GM21576 (cell line): ENCODE data around the gene CST11.
"Not testable (repeated sequence)": the region's sequence is repeated elsewhere in the genome, so short reads cannot be mapped to it uniquely, and the experiment has no call there.

Source experiments
- ATAC-seq: cut with Tn5 transposase; IDR thresholded peaks from one replicate; pipeline ENCODE4 v1.9.1; 2021; ENCODE audit warnings: mild to moderate bottlenecking, moderate library complexity; ENCODE audit not compliant: unreplicated experiment

The CST11 gene, protein sequence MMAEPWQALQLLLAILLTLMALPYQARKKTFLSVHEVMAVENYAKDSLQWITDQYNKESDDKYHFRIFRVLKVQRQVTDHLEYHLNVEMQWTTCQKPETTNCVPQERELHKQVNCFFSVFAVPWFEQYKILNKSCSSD

DNA sequence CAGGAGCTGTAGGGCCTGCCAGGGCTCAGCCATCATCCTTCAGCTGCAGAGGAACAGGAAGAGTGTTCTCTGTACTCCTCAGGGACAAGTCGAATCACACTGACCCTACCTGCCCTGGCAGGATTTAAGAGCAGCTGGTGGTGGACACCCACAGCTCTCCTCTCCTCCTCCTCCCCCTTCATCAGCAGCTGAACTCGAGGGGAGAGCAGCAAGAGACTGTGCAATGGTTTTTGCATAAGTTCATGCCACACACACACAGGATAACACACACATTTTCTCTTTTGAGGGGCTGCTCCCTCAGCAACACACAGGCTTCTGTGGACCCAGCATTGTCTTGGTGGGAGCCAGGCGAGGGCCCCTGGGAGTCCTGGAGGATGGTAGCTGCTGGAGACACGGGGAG is at the start of gene CST11:
Gene CST11 (minus strand): TSS at position 101 of the 400 bp plus-strand sequence. CDS start 65 bp downstream, at position 36.
- ATAC-seq: no peak

DNA sequence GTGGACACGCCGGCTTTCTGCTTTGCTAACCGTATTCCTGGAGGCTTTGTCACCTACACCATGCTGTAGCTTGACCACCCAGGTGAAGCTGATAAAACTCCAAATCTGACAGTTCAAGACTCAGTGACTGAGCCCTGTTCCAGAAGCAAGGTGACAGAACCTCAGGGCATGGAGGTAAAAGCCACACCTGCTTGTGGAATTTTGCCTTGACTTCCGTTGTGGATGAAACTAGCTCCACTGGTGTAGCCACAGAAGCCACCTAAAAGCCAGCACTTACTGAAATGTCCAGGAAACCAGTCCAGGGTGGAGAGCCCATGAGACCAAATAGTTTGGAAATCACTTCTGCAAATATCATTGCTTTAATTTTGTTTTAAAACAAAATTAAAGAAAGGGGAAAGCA is 49.2 kb upstream of the CST11 start:
- ATAC-seq: no peak

DNA sequence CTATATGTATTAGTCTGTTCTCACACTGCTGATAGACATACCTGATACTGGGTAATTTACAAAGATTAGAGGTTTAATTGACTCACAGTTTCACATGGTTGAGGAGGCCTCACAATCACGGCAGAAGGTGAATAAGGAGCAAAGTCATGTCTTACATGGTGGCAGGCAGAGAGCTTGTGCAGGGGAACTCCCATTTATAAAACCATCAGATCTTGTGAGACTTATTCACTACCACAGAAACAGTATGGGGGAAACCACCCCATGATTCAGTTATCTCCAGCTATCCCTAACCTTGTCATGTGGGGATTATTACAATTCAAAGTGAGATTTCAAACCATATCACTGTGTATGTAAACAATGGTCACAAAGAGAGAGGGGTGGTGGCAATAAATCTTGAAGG is 44.9 kb upstream of the CST11 start:
- ATAC-seq: no peak

DNA sequence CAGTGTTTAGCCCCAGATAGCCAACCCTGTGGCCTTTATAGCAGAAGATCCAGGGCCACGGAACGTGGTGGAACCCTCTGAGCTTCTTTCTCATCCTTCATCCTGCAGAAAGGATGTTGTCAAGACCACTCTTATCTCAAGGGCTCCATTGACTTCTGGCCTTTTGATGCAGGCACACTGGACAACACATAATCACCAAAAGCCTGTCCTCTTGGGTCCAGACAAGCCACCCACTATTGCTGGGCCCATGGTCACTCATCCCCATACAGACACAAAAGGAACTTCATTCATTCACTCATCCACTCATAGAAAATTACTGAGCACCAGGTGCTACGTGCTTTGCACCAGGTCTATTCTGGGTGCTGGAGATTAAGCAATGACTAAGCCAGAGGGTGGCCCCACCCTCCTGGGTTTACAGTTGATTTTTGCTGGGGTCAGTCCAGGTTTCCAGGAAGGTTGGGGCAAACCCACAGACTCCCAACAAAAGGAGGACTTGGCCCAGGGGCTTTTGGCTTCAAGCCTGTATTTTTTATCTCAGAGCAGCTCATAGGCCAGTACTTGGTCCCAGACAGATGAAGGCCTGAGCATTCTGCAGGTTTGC is 40.6 kb upstream of the CST11 start:
- ATAC-seq: no peak

DNA sequence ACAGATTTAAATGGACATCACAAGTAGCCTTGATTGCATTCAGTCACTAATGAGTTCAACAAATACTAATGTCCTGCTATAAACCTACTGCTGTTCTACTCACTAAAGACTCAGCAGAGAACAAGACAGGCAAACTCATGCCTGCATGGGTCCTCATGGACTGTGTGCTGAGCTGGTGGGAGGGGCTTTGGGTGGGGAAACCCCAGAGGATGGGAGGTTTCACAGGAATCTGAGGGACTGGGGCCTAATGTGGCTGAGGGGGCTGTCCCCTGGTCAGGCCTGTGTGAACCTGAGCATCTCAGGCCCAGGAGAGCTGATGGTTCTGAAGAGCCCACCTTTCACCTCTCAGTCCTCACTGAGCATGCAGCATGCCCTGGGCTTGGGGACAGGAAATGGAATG is 39.6 kb upstream of the CST11 start:
- no peak for ATAC-seq

DNA sequence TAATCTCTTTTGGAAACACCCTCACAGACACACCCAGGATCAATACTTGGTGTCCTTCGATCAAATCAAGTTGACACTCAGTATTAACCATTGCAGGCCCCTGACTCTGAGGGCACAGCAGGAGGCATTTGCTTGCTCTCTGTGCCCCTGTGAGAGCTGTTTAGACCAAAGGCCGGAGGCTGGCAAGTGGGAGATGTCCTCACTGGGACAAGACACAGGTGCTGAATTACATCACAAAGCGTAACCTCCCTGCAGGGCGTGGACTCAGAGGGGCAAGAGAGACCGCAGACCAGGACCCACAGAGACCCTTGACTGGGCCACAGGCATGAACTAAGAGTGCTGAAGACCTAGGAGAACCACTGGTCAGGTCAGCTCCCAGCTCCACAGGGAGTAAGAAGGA is 38.1 kb upstream of the CST11 start, which contains the start of gene CST8:
Gene CST8 (plus strand): TSS at position 301 of the 400 bp plus-strand sequence. CDS start 551 bp downstream, outside the sequence.
- ATAC-seq: no peak

DNA sequence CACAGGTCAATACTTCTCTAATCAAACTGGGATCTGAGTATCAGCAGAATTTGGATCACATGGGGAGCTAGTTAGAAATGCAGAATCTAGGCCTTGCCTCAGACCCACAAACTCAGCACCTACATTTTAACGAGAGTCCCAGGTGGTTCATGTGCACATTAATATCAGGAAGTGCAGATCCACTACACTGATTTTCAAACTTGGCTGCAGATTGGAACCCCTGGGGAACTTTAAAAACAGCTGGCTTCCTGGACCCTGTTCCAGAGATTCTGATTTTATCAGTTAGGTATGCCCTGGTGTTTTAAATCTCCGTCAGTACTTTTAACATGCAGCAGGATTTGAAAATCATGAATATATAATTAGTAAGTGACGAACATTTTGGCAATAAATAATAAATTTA is 36.3 kb upstream of the CST11 start:
- ATAC-seq: no peak

DNA sequence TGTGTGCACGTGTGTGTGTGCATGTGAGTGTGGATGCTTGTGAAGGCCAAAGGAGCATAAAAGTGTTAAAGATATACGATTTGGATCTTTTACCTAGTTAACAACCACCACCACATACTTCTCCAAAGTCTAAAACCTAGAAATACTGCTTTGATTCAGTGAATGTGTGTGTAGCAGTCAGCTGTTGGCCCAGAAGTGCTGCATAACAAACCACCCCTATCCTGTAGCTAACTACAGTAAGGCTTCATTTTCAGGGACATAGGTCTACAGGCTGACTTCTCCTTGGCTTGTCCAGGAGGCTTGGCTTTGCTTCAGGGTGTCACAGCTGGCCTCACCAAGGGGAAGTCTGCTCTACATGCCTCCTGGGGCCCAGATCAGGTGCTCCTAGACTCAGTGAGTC is 35.8 kb upstream of the CST11 start:
- no peak for ATAC-seq

DNA sequence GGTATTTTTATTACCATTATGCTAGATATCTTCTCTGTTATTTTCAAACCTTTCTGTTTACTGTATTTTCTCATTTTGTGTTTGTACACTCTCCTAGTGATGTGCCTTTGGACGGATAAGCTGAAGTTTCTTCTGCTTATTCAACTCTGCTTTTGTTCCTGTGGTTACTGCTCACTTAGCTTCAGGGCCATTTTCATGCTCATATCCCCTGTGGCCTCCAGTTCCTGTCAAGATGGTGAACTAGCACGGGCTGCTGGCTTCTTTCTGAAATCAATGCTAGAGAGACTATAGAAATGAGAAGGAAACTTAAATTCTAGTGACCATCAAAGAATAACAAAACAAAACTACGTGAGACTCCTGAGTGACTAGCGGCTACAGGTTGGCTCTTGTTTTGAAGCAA is 31.4 kb upstream of the CST11 start:
- ATAC-seq: peak; percentile 44

DNA sequence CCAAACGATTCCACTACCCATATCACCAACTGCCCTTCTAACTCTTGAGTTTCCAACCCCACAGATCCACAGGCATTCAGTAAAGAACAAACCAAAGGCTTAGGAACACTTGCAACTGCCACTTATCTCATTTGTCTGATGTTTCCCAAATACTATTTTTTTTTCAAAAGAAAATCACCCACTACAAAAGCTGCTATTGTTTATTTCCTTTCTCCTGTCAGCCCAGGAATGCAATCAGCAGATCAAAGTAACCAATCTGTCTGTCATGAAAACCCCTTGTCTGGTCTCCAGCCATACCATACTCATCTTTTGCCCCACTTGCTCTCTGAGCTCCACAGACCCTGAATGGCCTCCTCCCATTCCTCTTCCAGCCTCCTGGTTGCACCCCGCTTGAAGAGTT is 29.5 kb upstream of the CST11 start:
- ATAC-seq: no peak

DNA sequence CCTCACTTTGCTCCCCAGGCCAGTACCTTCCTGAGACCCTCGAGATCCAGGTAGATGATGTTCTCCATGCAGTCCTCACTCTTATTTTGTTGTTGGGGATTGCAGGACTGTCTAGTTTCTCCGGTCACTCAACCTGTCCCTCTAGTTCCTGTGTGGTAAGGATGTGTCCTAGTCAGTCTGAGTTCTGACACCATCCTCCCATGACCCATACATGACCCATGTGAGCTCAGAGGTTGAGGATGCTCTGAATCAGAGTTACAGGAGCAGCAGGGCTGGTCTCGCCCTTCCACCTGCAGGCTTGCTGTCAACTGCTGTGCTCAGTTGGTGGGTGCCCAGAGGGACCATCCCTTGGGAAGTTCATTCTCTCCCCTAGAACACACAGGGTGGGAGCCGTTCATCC is 26.4 kb upstream of the CST11 start:
- ATAC-seq: no peak

DNA sequence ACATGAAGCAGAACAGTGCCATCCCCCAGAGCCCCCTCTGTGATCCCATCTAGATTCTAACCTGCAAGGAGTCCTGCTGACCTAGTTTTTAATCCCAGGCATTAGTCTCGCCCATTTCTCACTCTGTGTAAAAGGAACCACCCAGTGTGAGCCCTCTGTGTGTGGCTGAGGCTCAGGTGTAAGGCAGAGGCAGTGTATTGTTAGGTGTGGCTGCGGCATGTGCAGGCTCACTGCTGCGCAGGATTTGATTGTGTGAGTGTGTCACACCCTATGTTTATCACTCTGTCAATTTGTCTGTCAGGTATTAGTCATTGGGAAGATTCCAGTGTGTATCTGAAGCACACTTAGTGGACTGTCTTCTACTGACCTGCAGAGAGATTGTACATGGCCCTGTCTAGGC is 24.5 kb upstream of the CST11 start:
- ATAC-seq: no peak

DNA sequence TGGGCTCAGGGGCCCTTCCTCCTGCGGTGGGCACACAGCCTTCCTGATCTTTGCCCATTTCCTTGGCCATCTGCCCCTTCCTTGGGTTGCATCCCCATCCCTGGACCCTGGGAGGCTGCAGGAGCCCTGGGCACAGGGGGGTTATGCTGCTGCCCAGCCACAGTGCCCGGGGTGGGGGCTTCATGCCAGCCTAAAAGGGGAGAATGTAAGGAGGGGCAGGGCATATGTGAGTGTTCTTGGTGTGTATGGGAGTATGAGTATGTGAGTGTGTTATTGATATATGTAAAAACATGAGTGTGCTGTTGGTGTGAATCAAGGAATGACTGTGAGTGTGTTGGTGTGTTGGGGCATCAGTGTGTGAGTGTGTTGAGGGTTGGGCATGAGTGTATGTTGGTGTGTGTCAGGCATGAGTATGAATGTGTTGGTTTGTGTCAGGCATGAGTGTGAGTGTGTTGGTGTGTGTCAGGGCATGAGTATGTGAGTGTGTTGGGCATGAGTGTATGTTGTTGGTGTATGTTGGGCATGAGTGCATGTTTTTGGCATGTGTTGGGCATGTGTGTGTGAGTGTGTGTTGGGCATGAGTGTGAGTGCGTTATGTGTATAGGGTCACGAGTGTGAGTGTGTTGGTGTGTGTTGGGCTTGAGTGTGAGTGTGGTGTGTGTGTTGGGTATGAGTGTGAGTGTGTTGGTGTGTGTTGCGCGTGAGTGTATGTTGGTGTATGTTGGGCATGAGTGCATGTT is 23.5 kb upstream of the CST11 start:
- ATAC-seq: no peak

DNA sequence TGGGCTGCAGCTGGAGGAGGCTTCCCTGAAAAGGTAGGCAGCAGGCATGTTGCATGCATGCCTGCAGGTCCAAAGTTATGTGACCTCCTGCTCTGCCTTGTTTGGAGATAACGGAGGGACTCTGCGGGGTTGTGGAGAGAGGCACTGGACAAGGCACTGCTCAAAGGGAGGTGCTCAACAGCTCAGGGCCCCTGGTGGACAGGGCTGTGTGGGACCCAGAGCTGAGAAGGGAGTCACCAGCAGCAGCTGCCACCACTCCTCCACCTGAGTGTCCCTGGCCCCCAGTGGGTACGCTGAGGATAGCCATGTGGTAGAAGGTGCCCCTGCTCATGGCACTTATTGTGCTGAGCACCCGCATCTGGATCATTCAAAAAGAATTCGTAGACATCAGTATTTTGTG is 22.7 kb upstream of the CST11 start:
- no peak for ATAC-seq

DNA sequence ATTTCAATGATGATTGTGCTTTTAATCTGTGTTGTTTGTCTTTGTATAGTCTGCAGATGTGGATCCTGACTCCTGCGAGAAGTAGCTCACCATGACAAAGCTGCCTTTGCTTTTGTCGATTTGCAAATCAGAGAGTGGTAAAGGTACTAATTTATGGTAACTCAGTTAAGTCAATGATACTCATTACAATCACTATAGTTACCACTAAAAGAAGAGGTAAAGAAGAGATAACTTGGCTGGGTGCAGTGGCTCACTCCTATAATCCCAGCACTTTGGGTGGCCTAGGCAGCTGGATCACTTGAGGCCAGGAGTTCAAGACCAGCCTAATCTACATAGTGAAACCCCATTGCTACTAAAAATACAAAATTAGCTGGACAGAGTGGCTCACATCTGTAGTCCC is 20.6 kb upstream of the CST11 start:
- not testable (repeated sequence) for ATAC-seq

DNA sequence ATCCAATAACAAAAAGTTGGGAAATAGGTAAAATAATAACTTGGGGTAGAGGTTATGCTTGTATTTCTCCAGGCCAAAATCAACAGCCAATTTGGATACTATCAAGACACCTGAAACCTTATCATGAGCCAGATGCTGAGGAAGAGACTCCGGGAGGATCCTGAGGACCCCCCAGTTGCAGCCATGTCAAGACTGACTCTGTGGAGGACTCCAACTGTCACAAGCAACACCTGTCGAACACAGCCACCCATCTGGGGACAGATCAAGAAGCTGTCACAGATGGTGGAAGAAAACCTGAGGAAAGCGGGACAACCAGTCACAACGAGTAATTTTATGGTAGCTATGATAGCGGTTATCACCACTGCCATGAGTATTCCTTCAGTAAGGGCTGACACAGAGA is 19.6 kb upstream of the CST11 start:
- ATAC-seq: not testable (repeated sequence)

DNA sequence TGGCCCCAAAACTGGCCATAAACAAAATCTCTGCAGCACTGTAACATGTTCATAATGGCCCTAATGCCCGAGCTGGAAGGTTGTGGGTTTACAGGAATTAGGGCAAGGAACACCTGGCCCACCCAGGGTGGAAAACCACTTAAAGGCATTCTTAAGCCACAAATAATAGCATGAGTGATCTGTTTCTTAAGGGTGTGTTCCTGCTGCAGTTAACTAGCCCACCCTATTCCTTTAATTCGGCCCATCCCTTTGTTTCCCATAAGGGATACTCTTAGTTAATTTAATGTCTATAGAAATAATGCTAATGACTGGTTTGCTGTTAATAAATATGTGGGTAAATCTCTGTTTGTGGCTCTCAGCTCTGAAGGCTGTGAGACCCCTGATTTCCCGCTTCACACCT is 14.3 kb upstream of the CST11 start:
- not testable (repeated sequence) for ATAC-seq

DNA sequence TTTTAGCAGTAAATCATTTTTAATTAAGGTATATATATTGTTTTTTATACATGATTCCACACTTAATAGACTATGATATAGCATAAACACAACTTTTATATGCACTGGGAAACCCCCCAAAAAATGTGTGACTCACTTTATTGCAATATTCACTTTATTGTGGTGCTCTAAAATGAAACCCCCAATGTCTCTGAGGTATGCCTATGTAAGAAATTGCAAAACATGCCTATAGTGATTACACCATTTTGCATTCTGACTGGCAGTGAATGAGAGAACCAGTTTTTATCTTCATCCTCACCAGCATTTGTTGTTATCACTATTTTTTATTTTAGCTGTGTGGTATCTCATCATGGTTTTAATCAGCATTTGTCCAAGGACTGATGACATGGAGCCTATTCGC is 8.5 kb upstream of the CST11 start:
- ATAC-seq: no peak

DNA sequence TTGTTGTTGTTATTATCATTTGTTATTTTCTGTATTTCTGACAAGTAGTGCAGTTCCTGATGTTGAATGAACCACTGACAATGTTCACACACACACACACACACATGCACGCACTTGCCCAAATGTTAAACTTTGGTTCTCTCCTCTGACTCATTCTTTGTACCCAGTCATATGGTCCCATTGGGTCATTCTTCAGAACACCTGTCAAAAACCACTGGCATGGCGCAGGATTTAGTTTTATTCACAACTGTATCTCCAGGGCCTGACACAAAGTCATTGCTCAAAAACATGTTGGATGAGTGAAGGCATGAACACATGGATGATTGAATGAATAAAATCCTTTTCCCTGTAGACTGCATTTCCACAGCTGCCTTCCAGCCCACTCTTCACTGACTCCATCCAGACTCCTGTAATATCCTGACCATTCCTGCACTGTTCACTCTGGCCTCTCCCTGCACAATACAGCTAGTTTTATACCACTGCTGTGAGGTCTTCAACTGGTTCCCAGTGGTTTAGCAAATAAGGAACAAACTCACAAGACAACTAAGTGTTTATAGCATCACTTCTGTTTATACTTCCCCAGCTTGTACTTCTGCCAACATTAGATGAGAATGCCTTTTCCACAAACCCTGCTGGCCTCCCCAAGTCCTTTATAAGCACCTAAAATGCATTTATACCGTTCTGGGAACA is 6.9 kb upstream of the CST11 start:
- no peak for ATAC-seq

DNA sequence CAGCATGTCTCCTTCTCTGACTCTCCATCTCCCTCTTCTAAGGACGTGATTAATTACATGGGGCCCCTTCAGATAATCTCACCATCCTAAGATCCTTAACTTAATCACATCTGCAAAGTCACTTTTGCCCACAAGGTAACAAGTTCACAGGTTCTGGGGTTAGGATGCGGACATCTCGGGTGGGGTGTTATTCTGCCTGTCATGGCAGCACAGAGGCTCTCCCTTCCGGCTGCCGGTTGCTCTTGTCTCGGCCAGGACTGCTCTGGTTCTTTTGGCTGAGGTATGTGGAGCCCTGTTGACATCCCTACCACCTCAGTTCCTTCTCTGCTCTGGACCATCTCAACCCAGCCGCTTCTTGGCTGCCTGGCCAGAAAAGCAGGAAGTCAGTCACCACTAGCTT is 4.2 kb upstream of the CST11 start:
- ATAC-seq: no peak

DNA sequence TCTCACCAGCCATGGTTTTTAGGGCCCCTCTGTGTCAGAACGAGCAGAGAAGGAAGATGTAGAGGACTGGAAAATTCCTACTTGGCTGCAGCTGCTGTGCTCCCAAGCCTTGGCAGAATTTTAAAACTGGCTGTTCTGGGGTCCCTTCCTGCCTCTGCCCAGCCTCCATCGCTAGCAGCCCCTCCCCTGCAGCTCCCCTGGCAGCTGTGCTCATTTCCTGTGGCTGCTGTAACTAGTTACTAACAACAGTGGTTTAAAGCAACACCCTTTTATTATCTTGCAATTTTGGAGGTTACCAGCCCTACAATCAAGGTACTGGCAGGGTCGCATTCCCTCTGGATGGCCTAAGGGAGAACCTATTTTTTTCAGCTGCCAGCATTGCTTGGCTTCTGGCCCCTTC is 3.7 kb upstream of the CST11 start:
- ATAC-seq: no peak

DNA sequence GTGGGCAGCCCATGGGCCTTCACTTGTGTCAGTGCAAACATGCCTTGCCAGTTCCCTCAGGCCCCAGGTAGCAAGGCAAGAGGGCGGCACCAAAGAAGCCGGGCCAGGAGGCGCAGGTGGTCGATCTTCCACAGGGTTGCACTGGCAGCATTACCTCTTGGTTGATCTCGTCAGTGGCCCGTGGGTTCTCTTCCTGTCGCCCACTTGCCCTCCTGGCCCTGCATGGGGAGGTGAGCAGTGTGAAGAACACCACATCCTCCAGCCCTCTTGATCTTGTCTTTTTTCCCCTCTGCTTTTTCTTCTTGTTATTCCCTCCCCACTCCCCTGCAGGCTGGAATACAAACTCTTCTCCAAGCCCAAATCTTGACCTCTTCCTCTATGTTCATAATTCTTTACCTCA is 3.0 kb upstream of the CST11 start:
- ATAC-seq: no peak
